ENCODE data around the gene SARDH.
"Not testable (repeated sequence)": the region's sequence is repeated elsewhere in the genome, so short reads cannot be mapped to it uniquely, and the experiment has no call there.

The SARDH gene

DNA sequence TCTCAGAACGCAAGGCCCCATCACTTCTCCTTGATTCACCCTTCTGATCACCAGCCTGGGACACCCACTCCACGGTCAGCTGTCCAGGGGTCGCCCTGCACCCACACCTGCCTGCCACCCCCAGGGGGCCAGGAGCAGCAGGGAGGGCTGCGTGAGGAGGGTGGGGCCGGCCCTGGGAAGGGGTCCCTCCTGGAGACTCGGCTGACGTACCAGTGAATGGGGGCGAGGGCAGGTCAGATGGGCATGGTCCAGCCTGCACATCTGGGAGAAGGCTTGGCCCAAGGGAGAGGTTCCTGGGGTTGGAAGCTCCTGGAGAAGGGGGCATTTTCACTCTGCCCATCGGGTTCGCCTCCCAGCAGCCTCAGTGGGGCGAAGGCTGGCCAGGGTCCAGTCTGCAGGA is 21.8 kb upstream of the SARDH start:
- DNase-seq (ENCODE audit: low read depth), result no peak

DNA sequence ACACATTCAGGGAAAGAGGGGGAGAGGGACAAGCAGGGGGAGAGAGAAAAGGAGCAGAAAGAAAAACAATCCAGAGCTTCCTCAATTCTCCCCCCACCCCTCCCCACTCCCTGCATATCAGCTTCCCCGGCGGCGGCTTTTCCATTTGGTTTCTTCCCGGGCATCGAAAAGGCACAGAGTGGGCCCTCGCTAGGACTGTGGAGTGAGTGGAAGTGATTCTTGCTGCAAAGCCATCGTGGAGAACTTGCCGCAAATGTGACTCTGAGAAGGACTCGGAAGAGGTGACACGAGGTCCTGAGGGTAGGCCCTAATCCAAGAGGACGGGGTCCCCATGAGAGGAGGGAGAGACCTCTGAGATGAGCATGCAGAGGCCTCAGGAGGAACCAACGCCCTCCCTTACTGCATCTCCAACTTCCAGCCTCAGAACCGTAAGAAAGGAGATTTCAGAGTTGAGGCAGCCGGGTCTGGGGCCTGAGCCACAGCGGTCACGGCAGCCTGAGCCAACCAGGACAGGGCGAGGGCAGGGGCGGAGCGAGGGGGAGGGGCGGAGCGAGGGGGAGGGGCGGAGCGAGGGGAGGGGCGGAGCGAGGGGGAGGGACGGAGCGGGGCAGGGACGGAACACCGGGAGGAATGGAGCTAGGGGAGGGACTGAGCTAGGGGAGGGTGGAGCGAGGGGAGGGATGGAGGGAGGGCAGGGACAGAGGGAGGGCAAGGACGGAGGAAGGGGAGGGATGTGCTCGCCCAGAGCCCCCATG is 21.2 kb upstream of the SARDH start:
- DNase-seq (ENCODE audit: low read depth), result no peak

GRCh38 chr9:133758228-133758627 is 20.1 kb upstream of the SARDH start:
- no peak for DNase-seq (ENCODE audit: low read depth)

DNA sequence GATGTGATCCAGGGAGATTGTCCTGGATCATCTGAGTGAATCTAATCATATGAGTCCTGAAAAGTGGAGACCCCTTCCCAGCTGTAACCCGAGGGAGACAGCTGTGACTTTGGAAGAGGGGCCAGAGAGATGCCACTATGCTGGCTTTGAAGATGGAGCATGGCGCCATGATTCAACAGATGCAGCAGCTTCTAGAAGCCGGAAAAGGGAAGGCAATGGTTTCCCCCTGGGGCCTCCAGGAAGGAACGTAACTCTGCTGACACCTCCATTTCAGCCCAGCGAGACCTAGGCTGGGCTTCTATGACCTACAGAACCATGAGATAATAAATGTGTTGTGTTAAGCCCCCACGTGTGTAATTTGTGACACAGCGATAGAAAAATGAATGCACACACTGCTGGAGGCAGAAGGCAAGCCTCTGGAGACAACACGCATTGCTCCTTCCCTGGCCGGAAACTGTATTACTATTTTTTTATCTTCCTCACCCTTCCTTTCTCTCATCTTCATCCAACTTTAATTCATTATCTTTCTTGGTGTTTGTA is 16.6 kb upstream of the SARDH start:
- DNase-seq (ENCODE audit: low read depth), result no peak

DNA sequence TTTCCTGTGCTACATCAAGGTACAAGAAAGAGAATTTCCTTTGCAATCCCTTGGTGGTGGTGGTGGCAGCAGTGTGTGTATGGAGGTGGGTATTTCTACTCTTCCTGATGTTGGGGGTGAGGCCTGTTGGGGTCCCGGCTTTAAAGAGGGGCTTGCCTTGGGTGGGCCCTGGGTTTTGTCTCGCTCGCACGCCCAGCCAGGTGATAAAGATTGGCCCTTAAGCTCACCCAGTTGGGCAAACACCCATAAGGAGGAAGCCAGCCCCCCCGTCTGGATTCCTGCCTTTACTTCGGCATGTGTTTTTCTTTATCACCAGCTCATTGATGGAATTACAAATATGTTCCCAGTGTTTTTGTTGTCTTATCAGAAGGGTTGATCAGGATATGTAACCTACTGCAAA is 16.0 kb upstream of the SARDH start:
- no peak for DNase-seq (ENCODE audit: low read depth)

DNA sequence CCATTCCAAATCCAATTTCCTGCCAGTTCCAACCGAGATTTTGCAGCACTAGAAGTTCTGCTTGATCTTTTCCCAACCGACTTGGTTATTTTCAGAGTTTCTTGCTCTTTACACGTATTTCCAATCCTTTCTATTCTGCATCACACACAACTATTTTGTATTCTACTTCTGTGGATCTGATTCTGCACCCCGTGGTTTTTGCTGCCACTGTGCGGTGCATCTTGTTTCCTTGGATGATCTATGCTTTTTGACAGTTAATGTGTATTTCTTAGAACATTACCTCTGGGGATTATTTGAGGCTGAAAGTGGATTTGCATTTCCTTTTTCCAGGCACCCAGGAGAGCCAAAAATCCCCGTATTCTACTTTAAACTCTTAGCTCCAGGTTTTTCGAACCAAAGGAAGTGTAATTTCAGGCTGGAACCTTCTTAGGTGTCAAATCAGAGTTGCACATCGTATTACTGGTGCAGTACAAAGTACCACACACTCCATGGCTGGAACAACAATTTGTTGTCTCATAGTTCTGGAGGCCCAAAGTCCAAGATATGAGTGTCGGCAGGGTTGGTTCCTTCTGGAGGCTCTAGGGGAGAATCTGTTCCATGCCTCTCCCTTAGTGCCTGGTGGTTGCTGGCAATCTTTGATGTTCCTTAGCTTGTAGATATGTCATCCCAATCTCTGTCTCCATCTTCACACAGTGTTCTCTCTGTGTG is 14.7 kb upstream of the SARDH start:
- no peak for DNase-seq (ENCODE audit: low read depth)

GRCh38 chr9:133750982-133751649 is 13.0 kb upstream of the SARDH start:
- DNase-seq (ENCODE audit: low read depth), result no peak

GRCh38 chr9:133747309-133747708 is 9.2 kb upstream of the SARDH start:
- DNase-seq (ENCODE audit: low read depth), result no peak

DNA sequence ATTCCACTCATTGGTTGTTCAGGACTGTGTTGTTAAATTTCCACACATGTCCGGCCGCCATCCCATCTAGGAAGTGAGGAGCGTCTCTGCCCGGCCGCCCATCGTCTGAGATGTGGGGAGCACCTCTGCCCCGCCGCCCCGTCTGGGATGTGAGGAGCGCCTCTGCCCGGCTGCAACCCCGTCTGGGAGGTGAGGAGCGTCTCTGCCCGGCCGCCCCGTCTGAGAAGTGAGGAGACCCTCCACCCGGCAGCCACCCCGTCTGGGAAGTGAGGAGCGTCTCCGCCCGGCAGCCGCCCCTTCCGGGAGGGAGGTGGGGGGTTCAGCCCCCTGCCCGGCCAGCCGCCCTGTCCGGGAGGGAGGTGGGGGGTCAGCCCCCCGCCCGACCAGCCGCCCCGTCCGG is 6.4 kb upstream of the SARDH start:
- DNase-seq (ENCODE audit: low read depth), result not testable (repeated sequence)

GRCh38 chr9:133742849-133743444 is 4.8 kb upstream of the SARDH start:
- peak; percentile 62 for DNase-seq (ENCODE audit: low read depth)

GRCh38 chr9:133742251-133742650 is 4.1 kb upstream of the SARDH start:
- DNase-seq (ENCODE audit: low read depth), result no peak

DNA sequence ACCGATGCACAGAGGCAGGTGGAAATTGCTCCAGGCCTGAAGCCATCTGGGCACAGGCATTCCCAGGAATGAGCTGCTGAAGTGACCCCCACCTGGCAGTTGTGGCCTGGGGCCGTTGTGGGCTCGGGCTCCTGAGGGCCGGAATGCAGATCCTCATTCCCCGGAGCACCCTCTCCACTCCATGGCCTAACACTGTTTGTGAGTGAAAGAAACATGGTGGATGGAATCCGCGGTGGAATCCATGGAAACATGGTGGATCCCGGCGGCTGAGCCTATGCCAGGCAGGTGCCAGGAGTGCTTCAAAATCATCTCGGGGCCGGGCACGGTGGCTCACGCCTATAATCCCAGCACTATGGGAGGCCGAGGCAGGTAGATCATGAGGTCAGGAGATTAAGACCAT is 3.6 kb upstream of the SARDH start:
- no peak for DNase-seq (ENCODE audit: low read depth)

GRCh38 chr9:133740911-133741310 is 2.8 kb upstream of the SARDH start:
- DNase-seq (ENCODE audit: low read depth), result no peak

DNA sequence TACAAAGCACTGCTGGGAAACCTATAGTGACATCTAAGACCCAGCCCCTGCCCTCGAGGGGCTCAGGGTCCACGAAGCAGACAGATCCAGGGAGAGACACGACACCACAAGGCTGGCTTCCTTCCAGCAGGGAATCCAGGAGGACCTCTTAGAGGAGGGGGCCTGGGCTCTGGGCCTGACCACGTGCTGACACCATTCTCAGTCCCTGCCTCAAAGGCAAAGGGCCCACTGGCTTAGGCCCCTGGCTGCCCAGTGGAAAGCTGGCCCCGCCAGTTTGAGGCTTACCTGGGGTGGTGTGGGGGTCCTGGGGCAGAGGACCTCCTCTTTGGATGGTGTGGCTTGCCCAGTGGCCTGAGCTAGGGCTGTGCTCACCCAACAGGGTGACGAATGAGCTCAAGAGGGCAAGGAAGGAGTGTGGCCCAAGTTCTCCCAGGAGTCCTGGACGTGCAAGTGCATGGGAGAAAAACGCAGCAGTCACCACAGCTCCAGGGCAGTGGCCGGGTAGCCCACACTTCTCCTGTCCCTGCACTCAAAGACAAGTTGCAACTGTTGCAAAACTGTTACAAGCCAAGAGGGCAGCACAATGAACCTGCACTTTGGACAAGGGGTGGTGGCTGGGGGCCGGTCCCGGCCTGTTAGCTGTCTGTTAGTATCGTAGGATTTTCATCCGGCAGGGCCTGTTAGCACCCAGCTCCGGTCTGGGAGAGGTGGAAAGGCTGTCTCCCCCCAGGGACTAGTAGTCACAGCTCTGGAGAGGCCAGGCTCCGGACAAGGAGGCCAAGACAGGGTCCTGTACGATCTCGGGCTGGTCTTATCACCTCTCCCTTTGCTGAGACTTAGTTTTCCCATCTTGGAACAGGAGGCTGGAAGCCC is 1.5 kb upstream of the SARDH start:
- DNase-seq (ENCODE audit: low read depth), result no peak

- DNase-seq (ENCODE audit: low read depth), result no peak
Measured at GRCh38 chr9:133738640-133739225, 581 bp upstream of the SARDH start.

DNA sequence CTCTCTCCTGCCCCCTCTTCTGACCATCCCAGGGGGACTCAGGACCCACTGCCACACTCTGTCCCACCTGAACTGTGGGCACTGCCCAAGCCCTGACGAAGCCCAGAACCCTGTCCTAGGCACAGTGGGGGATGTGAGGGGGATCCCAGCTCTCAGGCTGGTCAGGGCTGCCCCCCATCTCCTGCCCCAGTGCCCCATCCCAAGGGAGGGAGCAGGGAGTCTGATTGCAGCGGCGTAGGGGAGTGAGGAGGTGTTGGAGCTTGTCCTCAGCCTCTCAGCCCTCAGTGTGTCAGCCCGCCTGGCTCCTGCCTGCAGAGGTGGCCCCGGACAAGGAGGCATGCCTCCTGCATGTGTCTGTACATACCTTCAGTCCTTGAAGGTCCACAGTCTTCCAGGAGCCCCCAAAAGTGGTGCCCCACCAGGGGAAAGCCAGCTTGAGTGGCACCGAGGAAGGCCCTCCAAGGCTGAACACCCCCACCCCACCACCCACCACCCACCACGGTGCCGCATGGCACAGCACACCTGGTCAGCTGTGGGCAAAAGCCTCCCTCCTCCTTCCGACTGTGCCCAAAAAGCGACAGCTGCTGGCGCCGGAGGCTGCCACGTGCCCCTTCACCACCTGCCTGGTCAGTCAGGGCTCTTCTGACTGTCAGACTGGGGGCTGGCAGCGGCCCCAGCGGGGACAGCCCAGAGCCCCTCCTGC is 930 bp downstream of the SARDH start:
- DNase-seq (ENCODE audit: low read depth), result no peak

DNA sequence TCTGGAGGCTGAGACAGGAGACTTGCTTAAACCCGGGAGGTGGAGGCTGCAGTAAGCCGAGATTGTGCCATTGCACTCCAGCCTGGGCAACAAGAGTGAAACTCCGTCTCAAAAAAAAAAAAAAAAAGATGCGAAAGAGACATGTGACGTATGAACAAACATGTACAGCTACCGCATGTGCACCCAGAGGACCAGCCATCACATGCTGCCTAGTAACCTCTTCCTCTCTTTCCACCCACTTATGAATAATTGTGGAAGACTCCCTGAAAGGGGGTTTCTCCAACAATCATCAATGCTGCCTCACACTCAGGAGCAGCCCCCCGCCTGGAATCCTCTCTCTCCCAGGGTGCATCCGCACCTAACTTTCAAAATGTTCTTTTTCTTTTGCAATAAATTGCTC is 2.2 kb downstream of the SARDH start:
- no peak for DNase-seq (ENCODE audit: low read depth)

GRCh38 chr9:133735415-133735775 is 2.8 kb downstream of the SARDH start:
- no peak for DNase-seq (ENCODE audit: low read depth)

- no peak for DNase-seq (ENCODE audit: low read depth)
Measured at GRCh38 chr9:133734590-133735414, 3.4 kb downstream of the SARDH start.
